NCI-H2081 treated with DMSO at 0.1 percent for 48 hours (cell line): ENCODE data around the gene MAP3K3.

Experiments used
- DNase-seq: peaks from one replicate; lab custom pipeline; 2025; lab: John Stamatoyannopoulos, UW

Gene MAP3K3

GRCh38 chr17:63694229-63694949, 72.2 kb downstream of the MAP3K3 start:
- no peak for DNase-seq

GRCh38 chr17:63694950-63695773, 72.9 kb downstream of the MAP3K3 start:
- no peak for DNase-seq

GRCh38 chr17:63695889-63696288, 73.7 kb downstream of the MAP3K3 start:
- DNase-seq: no peak

GRCh38 chr17:63696381-63696961, 74.3 kb downstream of the MAP3K3 start:
- DNase-seq: no peak

- DNase-seq: no peak
Observed at GRCh38 chr17:63697341-63698286, 75.4 kb downstream of the MAP3K3 start.

GRCh38 chr17:63698381-63698885, 76.2 kb downstream of the MAP3K3 start:
- DNase-seq: no peak

GRCh38 chr17:63698886-63699637, 76.8 kb downstream of the MAP3K3 start:
- no peak for DNase-seq

DNA sequence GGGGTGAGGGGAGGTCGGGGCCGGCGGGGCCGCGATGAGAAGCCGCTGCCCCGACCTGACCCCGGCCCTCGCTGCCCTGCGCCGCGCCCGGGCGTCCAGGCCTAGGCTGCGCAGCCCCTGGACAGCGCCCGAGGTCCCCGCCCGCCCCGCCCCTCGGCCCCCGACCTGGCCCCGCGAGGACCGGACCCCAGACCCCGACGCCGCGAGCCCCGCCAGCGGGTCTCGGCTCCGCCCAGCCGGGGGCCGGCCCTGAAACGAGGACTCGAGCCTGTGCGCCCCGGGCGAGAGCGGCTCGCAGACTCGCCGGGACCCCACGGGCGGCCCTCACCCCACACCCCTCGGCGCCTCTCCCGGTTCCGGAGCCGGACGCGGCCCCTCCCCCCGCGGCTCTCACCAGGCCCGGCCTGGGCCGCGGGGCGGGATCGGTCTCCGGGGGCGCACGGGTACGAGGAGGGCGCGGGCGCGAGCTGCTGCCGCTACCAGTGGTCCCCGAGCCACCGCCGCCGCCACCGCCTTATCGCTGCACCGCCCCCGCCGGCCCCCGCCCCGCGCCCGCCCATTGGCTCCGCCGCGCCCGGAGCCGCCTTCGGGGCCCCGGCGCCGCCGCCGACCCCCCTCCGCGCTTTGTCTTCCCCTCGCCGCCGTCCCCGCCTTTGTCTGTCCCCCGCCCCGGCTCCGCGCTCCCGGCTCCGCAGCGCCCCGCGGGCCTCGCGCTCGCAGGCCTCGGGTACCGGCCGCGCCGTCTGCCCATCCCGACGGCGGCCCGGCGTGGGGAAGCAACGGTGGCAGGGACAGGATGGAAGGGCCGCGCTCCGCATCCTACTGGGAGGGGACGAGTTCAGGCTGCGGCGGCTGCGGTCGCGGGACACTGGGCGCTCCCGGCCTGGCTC, 77.7 kb downstream of the MAP3K3 start, which contains the start of gene LIMD2:
Gene LIMD2 (minus strand): TSS at position 488 of the 890 bp plus-strand sequence. CDS start 827 bp downstream, outside the sequence.
- DNase-seq: no peak

DNA sequence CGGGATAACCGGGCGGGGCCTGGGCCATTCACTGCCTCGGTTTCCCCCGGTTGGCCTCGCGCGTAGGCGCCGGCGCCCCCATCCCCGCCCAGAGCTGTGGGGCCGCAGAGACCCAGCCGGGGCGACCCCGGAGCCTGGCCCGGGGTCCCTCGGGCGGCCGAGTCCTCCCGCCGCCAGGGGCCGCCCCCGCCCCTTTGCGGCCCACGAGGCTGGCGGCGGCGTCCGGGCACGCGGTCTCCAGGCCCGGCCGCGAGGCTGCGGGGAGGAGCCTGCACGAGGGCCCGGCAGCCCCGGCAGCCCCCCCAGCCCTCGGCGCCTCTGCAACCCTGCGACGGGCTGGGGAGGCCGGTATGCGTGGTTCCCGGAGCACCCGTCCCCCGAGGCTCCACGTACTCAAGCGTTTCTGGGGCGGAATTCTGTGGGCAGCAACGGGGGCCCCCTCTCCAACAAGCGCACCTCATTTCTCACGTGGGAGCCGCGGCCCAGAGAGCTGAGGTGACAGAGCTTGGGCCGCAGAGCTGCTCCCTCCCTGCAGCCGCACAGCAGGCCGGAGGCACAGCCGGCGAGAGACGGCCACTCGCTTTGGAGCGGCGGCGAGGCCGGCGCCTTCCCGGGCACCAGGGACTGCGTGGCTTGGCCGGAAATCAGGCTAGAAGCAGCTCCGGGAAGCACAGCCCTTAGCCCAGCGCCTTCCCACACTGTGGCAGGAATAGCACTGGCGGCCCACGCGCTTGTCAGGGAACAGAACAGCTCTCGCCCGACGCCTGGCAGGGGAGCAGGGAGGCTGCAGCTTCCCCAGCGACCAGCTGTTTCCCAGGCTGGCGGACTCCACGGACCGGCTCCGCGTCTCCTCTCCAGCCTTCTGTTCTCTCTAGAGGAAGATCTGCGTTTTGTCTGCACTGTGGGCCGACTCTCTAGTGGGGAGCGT, 78.6 kb downstream of the MAP3K3 start:
- no peak for DNase-seq

GRCh38 chr17:63701456-63701820, 79.2 kb downstream of the MAP3K3 start:
- no peak for DNase-seq

- DNase-seq: no peak
Observed at GRCh38 chr17:63701868-63702720, 79.9 kb downstream of the MAP3K3 start.

- no peak for DNase-seq
Observed at GRCh38 chr17:63702721-63703015, 80.5 kb downstream of the MAP3K3 start.

GRCh38 chr17:63703029-63703428, 80.8 kb downstream of the MAP3K3 start:
- no peak for DNase-seq

DNA sequence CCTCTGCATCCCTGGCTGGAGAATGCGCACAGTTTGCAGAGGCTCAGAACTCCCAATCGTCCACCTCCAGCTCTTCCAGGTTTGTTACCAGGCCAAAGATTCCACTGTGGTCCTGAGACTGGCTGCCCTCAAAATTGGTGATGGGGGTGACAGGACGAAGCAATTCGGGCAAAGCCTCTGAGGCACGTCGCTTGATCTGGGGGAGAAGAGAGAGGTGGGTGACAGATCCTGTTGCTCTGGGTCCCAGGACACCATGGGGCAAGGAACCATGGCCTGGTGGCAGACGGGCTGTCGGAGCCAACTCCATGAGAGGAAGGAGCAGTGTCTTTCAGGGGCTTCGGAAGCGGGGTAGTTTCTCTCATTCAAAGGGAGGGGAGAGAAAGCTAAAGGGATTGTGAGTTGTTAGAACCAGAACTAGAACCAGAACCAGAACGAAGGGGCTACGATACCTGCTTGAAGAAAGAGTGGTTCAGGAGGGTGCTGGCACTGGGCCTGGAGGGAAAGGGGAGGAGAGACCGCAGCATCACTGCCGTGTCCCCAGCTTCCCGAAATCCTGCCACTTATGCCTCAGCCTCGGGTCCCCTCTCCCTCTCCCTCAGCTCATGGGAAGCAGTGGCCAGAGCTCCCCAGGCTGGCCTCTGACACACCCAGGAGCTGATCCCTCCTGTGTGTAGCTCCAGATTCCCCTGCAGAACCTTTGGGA, 81.5 kb downstream of the MAP3K3 start:
- no peak for DNase-seq

DNA sequence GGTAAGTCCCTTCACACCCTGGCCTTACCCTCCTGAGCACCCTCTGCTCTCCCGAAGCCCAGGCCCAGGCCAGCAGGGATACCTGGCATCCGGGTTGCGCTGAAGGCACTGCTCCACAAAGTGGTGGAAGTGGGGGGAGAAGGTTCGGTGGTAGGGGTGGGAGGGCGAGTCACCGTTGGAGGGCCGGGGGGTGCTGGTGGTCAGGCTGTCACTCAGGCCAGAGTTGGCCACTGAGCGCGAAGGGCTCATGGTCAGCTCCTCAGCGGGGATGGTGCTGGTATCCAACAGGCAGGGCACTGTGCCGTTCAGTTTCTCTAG, 82.0 kb downstream of the MAP3K3 start:
- no peak for DNase-seq

- DNase-seq: no peak
Observed at GRCh38 chr17:63704836-63705235, 82.6 kb downstream of the MAP3K3 start.

GRCh38 chr17:63705657-63706056, 83.4 kb downstream of the MAP3K3 start:
- DNase-seq: no peak
